Right atrium auricular region (tissue), 2 donors: ENCODE measurements around the gene TRPM3. TPM values are rescaled to one million over a fixed set of nuclear protein-coding genes. Genes with fewer than 3 reads are reported as not detected.

Source experiments
- DNase-seq: peaks from one replicate; pipeline ENCODE4 v3.0.0-alpha.2; 2019; ENCODE audit warnings: low spot score
- H3K27ac ChIP-seq, 2 donors: fragments of 200-600 bp; sonication (generic); 1 replicate in 1 of 2; 2 replicates in 1 of 2; pipeline ENCODE4 v1.5.1; 2016 to 2019
- H3K27me3 ChIP-seq, 2 donors: fragments of 200-600 bp; sonication (generic); one replicate each; pipeline versions ENCODE4 v1.5.1 to v1.6.0; 2017 to 2019
- H3K36me3 ChIP-seq: fragments of 200-600 bp; sonication (generic); one replicate; pipeline ENCODE4 v1.5.1; 2016
- H3K4me1 ChIP-seq, 2 donors: fragments of 200-600 bp; sonication (generic); one replicate each; pipeline versions ENCODE4 v1.5.1 to v1.6.0; 2017 to 2019
- H3K4me3 ChIP-seq, 2 donors: fragments of 200-600 bp; sonication (generic); 1 replicate in 1 of 2; 2 replicates in 1 of 2; pipeline ENCODE4 v1.5.1; 2017 to 2019; ENCODE audit warnings: mild to moderate bottlenecking in 1 of 2, moderate library complexity in 1 of 2
- H3K9me3 ChIP-seq, 2 donors: fragments of 200-600 bp; sonication (generic); one replicate each; pipeline ENCODE4 v1.5.1; 2019
- CTCF ChIP-seq, 2 donors: fragments of 200-600 bp; sonication (generic); IDR thresholded peaks; one replicate each; pipeline ENCODE4 v1.5.1; 2019; ENCODE audit warnings: antibody characterized with exemption in 2 of 2
- total RNA-seq, 2 donors: library from RNA; depleted of rRNA; stranded (reverse); fragments of >200 nt; gene quantifications; one replicate each; pipeline ENCODE4 v1.1.0, GENCODE V29; 2016

Gene TRPM3
- total RNA-seq, 2 donors from 2014 or later = 0.59 to 1.5 TPM

GRCh38 chr9:70531311-70531710, 590.1 kb downstream of the TRPM3 start:
- Histone ChIP-seq H3K27ac (no peak overlapping the region), H3K4me3 (no peak overlapping the region), H3K9me3 (no peaks in the 10 kb centered on the region), H3K4me1 (no peaks in the 10 kb centered on the region), H3K27me3 (no peaks in the 10 kb centered on the region), H3K36me3 (no peaks in the 10 kb centered on the region)
- TF ChIP-seq CTCF (IDR thresholded peaks at IDR 0.05) = no peak
- no peak for DNase-seq

- Histone ChIP-seq H3K4me1 (no peaks in the 10 kb centered on the region), H3K36me3 (no peaks in the 10 kb centered on the region), H3K4me3 (no peak overlapping the region), H3K27ac (no peak overlapping the region), H3K27me3 (no peaks in the 10 kb centered on the region), H3K9me3 (no peaks in the 10 kb centered on the region)
- DNase-seq = no peak
- no peak for TF ChIP-seq CTCF (IDR thresholded peaks at IDR 0.05)
Observed at GRCh38 chr9:70530716-70531115, 590.7 kb downstream of the TRPM3 start.

- no peak overlapping the region for H3K27ac ChIP-seq
- no peak overlapping the region for H3K4me3 ChIP-seq
- DNase-seq = no peak
- H3K27me3 ChIP-seq = no peaks in the 10 kb centered on the region
- H3K9me3 ChIP-seq = peaks cover 0 to 4% of the 10 kb centered on the region in 2 donors
- H3K36me3 ChIP-seq = no peaks in the 10 kb centered on the region
- no peak for TF ChIP-seq CTCF (IDR thresholded peaks at IDR 0.05)
- no peaks in the 10 kb centered on the region for H3K4me1 ChIP-seq
Observed at GRCh38 chr9:70529833-70530232, 591.6 kb downstream of the TRPM3 start.

GRCh38 chr9:70529377-70529776, 592.0 kb downstream of the TRPM3 start:
- DNase-seq = no peak
- no peak overlapping the region for H3K27ac ChIP-seq
- H3K27me3 ChIP-seq = no peaks in the 10 kb centered on the region
- no peaks in the 10 kb centered on the region for H3K4me1 ChIP-seq
- H3K36me3 ChIP-seq = no peaks in the 10 kb centered on the region
- no peak for TF ChIP-seq CTCF (IDR thresholded peaks at IDR 0.05)
- no peak overlapping the region for H3K4me3 ChIP-seq
- H3K9me3 ChIP-seq = peaks cover 0 to 7% of the 10 kb centered on the region in 2 donors

GRCh38 chr9:70526902-70527301, 594.5 kb downstream of the TRPM3 start:
- H3K4me3 ChIP-seq = no peak overlapping the region
- no peak overlapping the region for H3K27ac ChIP-seq
- TF ChIP-seq CTCF (IDR thresholded peaks at IDR 0.05) = no peak
- peaks cover 0 to 7% of the 10 kb centered on the region in 2 donors for H3K9me3 ChIP-seq
- no peaks in the 10 kb centered on the region for H3K4me1 ChIP-seq
- H3K27me3 ChIP-seq = no peaks in the 10 kb centered on the region
- H3K36me3 ChIP-seq = no peaks in the 10 kb centered on the region
- no peak for DNase-seq

GRCh38 chr9:70525519-70525918, 595.9 kb downstream of the TRPM3 start:
- DNase-seq = no peak
- Histone ChIP-seq H3K4me1 (no peaks in the 10 kb centered on the region), H3K27me3 (no peaks in the 10 kb centered on the region), H3K27ac (no peak overlapping the region), H3K36me3 (no peaks in the 10 kb centered on the region), H3K4me3 (no peak overlapping the region), H3K9me3 (peaks cover 0 to 7% of the 10 kb centered on the region in 2 donors)
- TF ChIP-seq CTCF (IDR thresholded peaks at IDR 0.05) = no peak
